GM12874 (cell line): ENCODE measurements around the gene KIAA1755.

Source experiments
- TF ChIP-seq, protein P1 (sequence below): IDR thresholded peaks from 2 replicates; pipeline ENCODE4 v1.5.1; 2011; ENCODE audit warnings: low read depth, mild to moderate bottlenecking, control low read depth, low read length, moderate library complexity; ENCODE audit not compliant: insufficient read depth

KIAA1755 gene, protein sequence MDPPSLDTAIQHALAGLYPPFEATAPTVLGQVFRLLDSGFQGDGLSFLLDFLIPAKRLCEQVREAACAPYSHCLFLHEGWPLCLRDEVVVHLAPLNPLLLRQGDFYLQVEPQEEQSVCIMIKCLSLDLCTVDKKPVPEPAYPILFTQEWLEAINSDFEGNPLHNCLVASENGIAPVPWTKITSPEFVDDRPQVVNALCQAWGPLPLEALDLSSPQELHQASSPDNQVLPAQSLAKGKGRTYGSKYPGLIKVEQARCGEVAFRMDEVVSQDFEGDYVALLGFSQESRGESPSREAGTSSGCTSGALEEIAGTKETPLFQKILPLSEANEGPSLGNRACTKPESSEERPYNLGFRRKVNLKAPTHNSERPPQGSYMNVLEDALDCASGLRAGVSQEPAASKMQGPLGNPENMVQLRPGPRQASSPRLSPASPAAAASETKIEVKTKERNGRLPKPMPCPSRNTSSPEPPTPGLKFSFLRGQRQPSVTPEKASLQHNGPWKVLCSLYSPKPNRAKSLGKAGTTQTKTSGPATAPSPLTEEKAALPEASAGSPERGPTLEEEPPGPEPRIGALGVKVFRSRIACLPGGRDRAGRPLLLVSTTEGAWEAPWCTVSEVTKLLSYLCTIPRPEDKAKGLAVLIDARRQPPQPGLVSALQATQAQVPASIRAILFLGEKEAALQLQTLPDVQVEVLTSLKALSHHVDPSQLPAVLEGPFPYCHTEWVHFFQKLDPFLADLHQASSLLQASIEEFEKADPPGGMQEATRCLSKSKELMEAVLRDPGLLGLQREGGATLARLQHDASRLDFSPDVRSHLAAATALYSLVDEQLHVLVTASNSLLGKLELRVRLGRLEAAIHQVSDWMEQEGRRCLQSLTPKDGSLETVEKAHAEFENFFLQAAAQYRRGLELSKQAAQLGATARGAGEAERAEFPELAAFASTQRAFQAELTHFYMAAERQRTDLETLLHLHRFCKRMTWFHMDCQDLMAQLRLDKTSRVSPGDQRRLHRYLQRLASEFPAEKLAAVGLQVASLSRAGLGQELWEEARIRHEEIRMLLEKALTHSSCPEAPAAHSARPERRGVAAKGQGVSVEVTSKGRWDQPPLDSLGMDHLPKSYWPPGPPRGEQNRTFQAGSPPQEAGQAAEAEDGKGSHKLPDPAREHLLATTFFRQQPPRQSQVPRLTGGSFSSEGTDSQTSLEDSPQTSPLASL

DNA sequence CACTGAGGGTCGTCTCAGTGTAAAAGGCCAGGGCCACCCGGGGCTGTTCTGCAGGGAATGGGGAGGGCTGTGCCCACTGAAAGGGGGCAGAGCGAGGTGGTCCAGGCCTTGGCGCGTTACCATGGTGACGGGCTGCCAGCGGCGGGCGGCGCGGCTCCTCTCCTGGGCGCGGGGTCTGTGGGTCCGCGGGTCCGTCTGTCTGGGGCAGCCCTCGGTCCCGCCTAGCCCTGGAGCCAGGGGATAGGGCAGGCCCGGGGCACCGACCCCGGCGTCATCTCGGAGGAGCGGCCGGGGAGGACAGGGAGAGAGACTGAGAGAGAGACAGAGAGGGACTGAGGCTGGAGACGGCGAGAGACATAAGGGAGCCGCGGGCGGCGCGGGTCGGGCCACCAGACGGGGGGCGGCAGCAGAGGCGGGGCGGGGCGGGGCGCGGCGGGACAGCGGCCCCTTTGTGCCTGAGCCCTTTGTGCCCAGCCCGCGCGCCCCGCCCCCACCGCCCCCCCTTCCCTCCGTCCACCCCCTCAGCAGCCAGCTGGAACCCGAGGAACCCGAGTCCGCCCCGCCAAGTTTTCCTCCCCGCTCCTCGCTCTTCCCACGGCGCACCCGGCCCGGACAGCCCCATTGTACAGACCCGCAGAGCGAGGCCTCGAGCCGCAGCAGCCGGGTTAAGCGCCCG lies at the start of gene KIAA1755:
TSS of gene KIAA1755 (minus strand) at position 358 of the 676 bp plus-strand sequence. CDS start at position 123, 235 bp downstream.
- TF ChIP-seq, protein P1, sequence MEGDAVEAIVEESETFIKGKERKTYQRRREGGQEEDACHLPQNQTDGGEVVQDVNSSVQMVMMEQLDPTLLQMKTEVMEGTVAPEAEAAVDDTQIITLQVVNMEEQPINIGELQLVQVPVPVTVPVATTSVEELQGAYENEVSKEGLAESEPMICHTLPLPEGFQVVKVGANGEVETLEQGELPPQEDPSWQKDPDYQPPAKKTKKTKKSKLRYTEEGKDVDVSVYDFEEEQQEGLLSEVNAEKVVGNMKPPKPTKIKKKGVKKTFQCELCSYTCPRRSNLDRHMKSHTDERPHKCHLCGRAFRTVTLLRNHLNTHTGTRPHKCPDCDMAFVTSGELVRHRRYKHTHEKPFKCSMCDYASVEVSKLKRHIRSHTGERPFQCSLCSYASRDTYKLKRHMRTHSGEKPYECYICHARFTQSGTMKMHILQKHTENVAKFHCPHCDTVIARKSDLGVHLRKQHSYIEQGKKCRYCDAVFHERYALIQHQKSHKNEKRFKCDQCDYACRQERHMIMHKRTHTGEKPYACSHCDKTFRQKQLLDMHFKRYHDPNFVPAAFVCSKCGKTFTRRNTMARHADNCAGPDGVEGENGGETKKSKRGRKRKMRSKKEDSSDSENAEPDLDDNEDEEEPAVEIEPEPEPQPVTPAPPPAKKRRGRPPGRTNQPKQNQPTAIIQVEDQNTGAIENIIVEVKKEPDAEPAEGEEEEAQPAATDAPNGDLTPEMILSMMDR = no peak

DNA sequence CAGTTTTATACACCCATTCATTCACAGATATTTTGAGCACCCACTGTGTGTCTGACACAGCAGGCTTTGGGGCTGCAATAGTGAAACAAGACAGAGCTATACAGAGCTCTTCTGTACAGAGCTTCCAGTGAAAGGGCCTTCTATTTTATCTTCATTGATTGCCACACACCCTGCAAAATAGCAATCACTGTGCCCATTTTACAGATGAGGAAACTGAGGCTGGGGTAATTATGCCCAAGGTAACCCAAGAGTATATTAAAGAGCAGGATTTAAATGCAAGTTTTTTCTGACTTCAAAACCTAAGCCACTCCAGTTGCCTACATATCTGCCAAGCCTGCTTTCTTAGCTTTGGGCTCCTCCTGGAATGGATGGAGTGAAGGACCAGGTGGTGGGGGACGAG lies 47.9 kb upstream of the KIAA1755 start:
- TF ChIP-seq, protein P1 = no peak

DNA sequence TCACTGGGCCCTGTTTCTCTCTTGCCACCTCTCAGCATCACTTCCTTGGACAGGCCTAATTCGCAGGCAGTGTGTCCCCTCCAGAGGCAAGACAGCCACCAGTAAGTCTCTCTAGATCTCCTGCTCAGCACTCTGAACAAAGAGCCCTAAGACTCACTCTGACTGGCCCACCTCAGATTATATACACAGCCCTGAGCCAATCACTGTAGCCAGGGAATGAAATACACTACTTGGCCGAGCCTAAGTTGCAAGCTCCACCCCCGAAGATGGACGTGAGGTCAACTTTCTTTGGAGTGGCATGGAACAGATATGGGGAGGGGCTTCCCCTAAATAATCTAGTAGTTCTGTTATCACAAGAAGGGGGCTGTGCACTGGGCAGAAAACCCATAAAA lies 47.5 kb upstream of the KIAA1755 start:
- TF ChIP-seq, protein P1 = no peak

DNA sequence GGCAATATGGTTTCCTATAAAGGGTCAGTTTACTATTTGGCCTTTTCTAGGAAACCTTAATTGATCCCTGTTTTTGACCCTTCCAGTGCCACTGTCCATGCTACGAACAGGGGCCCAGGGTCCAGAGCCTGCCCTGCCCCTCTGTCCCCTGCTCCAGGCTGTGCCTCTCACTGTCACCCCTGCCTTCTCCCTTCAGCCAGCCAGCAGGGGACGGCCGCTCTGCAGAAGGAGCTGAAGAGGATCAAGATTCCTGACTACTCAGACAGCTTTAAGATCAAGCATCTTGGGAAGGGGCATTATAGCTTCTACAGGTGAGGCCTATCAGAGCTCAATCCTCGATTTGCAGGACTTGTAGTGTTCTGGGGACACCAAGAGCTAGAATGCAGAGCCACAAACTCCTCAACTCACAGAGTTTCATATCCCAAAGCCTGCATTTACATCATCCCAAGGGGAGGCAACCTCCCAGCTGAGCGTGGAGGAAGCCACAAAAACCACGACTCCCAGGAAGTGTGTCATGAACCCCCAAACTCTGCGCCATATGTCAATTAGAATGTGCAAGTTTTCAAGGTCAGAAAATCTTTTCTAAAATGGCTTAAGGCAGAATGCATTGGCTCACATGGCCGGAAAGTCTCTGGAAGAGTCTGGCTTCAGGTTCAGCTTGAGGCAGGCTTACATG lies 47.0 kb upstream of the KIAA1755 start:
- TF ChIP-seq, protein P1 = no peak

DNA sequence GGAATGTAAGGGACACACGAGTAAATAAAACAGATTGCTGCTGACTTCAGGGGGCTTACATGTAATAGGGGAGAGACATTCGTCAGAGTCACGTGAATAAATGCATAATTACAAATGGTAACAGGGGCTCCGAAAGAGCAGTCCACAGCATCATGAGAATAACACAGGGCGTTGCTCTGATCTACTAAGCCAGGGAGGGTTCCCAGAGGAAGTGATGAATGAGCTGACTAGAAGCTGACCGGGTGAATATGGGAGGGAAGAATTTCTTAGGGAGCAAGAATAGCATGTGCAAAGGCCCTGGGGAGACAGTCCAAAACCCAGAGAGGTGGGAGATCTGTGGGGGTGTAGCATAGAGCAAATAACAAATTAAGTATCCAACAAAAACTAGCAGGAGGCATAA lies 45.8 kb upstream of the KIAA1755 start:
- TF ChIP-seq, protein P1 = no peak

DNA sequence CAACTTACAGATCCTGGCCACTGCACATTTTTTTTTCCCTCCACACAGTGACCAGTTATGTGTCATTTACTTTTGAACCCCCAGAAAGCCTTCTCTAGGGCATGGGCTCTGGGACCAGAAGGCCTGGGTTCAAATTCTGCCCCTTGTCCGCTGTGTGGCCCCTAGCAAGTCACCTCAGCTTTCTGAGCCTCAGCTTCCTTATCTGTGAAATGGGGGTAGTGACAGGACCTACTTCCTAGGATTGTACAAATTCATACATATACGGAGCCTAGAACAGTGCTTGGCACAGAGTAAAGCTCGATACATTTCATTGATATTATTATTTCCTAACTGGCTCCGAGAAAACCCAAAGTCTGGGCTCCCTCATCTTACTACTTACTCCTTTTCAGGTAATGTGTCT lies 45.0 kb upstream of the KIAA1755 start:
- TF ChIP-seq, protein P1 = no peak
